Panc1 (cell line): ENCODE results near the gene SIK2.

Source experiments
- CTCF ChIP-seq: fragments of 450-650 bp; IDR thresholded peaks from 2 replicates; pipeline ENCODE4 v1.5.1; 2017; ENCODE audit warnings: mild to moderate bottlenecking
- POLR2AphosphoS5 ChIP-seq: IDR thresholded peaks from 2 replicates; pipeline ENCODE4 v1.6.1; 2012; ENCODE audit warnings: mild to moderate bottlenecking, low read depth, low read length, moderate library complexity
- REST ChIP-seq, 2 experiments: IDR thresholded peaks; 2 replicates each; pipeline ENCODE4 v1.6.1; 2011 to 2012; ENCODE audit warnings: low read depth in 2 of 2, control low read depth in 1 of 2, low read length in 1 of 2, mild to moderate bottlenecking in 1 of 2, moderate library complexity in 1 of 2; ENCODE audit not compliant: insufficient read depth in 1 of 2
- SIN3A ChIP-seq: IDR thresholded peaks from 2 replicates; pipeline ENCODE4 v1.6.1; 2012; ENCODE audit warnings: low read depth, mild to moderate bottlenecking, low read length, moderate library complexity, borderline replicate concordance; ENCODE audit not compliant: insufficient read depth

- TF ChIP-seq CTCF, result no peak
- TF ChIP-seq POLR2AphosphoS5, result no peak; the same call in 1 of the 2 replicates
- no peak for TF ChIP-seq REST (IDR thresholded peaks at IDR 0.05; ENCODE audit: insufficient read depth in 1 of 2, low read depth in 2 of 2, low read length in 1 of 2)
- no peak for TF ChIP-seq SIN3A
These were observed 133.2 kb downstream of the SIK2 start for GRCh38 chr11:111735262-111736116.
